SH-SY5Y (cell line): ENCODE data around the gene PIK3CD.

Experiments used
- GATA2 ChIP-seq: IDR thresholded peaks from 2 replicates; pipeline ENCODE4 v1.6.1; 2011; ENCODE audit warnings: mild to moderate bottlenecking, low read depth, low read length
- GATA3 ChIP-seq: IDR thresholded peaks from 2 replicates; pipeline ENCODE4 v1.6.1; 2011; ENCODE audit warnings: low read depth, mild to moderate bottlenecking, low read length, moderate library complexity

GRCh38 chr1:9603307-9603706, 48.2 kb upstream of the PIK3CD start:
- TF ChIP-seq GATA2: no peak
- no peak for TF ChIP-seq GATA3
